Stimulated activated CD8-positive, alpha-beta memory T cell treated with anti-CD3 and anti-CD28 coated beads, Interleukin-15, amount 100 ng/mL, for 1 hour (primary cell): ENCODE measurements around the gene FBXO31.

Experiments used
- DNase-seq: peaks from one replicate; pipeline ENCODE4 v3.0.0-alpha.2; 2020; ENCODE audit warnings: low read depth

FBXO31 gene

GRCh38 chr16:87278191-87279093 is 105.1 kb downstream of the FBXO31 start:
- no peak for DNase-seq
